Epithelial cell of proximal tubule (primary cell): ENCODE results near the gene UBE3C. TPM values are rescaled to one million over a fixed set of nuclear protein-coding genes. Genes with fewer than 3 reads are reported as not detected.

ENCODE experiments used
- DNase-seq: peaks from one replicate; pipeline ENCODE4 v3.0.0-alpha.2; 2011; ENCODE audit warnings: low read depth
- H3K4me3 ChIP-seq: 2 replicates; pipeline ENCODE4 v1.5.1; 2011; ENCODE audit warnings: low read depth, mild to moderate bottlenecking, low read length
- total RNA-seq: library from RNA; depleted of rRNA; stranded (reverse); fragments of >200 nt; gene quantifications from 2 replicates; pipeline ENCODE4 v1.2.3, GENCODE V29; 2015
- TF ChIP-seq, protein P1 (sequence below): conservative IDR thresholded peaks from 2 replicates; pipeline ENCODE4 v1.5.1; 2012; ENCODE audit warnings: low read depth, mild to moderate bottlenecking, low read length

Gene UBE3C
- total RNA-seq, 1 donor from 2014 or later, result 42.3 TPM

DNA sequence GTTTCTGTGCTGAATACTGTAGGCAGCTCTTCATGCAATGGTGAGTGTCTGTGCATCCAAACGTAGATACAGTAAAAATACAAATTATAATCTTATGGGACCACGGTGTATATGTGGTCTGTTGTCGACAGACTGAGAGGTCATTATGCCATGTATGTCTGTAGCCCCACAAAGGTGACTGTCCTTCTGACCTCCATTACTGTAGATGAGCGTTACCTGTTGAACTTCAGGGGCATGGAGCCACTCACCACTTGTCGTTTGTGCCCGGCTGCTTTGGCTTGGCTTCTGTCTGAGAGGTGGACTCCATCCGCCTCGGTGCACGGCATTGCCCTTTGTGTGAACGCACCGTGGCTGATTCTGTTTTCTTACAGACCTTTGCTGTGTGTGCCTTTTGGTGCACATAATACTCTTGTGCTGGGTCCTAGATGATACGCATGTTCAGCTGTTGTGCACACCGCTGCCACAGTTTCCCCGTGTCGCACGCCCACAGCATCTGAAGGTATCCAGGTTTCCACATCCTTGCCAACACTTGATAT lies 2.9 kb downstream of the UBE3C start:
- TF ChIP-seq, protein P1, sequence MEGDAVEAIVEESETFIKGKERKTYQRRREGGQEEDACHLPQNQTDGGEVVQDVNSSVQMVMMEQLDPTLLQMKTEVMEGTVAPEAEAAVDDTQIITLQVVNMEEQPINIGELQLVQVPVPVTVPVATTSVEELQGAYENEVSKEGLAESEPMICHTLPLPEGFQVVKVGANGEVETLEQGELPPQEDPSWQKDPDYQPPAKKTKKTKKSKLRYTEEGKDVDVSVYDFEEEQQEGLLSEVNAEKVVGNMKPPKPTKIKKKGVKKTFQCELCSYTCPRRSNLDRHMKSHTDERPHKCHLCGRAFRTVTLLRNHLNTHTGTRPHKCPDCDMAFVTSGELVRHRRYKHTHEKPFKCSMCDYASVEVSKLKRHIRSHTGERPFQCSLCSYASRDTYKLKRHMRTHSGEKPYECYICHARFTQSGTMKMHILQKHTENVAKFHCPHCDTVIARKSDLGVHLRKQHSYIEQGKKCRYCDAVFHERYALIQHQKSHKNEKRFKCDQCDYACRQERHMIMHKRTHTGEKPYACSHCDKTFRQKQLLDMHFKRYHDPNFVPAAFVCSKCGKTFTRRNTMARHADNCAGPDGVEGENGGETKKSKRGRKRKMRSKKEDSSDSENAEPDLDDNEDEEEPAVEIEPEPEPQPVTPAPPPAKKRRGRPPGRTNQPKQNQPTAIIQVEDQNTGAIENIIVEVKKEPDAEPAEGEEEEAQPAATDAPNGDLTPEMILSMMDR, result no peak
- DNase-seq, result no peak
- H3K4me3 ChIP-seq, result no peak overlapping the region

DNA sequence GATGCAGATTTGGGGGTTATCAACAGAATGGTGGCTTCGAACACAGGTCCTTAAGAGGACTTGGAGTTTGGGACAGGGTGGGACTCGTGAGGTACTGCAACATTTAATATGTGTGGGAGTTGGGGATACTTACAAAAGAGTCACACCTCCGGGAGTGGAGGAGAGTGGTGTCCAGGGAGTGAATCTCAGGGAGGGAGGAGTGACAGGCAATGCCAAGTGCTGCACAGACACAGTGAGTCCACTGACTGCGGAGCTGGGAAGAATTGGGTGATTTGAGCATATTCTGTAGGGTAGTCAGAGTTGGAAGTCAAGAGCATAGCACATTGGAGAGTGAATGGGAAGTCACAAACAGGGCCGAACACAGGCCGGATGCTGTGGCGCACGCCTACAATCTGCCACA lies 5.1 kb downstream of the UBE3C start:
- H3K4me3 ChIP-seq, result no peak overlapping the region

DNA sequence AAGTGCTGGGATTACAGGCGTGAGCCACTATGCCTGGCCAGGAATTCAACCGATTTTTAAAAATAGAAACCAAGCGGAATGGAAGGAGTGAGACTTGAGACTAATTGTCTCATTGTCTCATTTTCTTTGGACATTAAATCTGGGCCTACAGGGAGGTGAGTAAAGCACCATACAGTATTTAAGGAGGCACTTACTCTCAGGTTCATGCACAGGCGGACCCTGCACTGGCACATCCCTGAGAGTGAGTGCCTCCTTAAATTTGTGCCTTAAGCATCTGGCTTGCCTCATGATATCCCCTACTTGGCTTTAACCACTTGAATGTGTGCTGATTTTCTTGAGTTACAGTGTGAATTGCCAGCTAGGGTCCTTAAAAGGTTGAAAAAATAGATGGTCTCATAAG lies 10.6 kb downstream of the UBE3C start:
- no peak overlapping the region for H3K4me3 ChIP-seq
- DNase-seq, result no peak
- TF ChIP-seq, protein P1, result no peak

More for the DNA sequence above, 5.1 kb downstream of the UBE3C start:
- no peak for DNase-seq
- TF ChIP-seq, protein P1, result no peak

DNA sequence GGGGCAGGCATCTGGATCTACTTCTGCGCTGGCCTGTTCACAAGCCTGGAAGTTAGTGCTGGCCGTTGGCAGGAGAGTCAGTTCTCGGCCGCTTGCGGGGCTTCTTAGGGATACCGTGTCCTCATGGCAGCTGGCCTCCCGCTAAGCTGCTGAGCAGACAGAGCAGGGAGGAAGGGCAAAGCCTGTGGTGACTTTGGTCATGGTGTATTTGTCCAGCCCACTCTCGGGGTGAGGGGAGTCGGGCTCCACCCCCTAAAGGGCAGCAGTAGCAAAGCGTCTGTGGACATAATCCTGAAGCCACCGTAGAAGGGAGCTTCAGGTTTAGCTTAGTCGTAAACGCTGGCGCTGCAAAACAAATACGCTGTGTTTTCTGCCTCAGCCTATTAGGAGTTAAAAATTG lies 12.2 kb downstream of the UBE3C start:
- no peak overlapping the region for H3K4me3 ChIP-seq
- DNase-seq, result no peak
- TF ChIP-seq, protein P1, result no peak

DNA sequence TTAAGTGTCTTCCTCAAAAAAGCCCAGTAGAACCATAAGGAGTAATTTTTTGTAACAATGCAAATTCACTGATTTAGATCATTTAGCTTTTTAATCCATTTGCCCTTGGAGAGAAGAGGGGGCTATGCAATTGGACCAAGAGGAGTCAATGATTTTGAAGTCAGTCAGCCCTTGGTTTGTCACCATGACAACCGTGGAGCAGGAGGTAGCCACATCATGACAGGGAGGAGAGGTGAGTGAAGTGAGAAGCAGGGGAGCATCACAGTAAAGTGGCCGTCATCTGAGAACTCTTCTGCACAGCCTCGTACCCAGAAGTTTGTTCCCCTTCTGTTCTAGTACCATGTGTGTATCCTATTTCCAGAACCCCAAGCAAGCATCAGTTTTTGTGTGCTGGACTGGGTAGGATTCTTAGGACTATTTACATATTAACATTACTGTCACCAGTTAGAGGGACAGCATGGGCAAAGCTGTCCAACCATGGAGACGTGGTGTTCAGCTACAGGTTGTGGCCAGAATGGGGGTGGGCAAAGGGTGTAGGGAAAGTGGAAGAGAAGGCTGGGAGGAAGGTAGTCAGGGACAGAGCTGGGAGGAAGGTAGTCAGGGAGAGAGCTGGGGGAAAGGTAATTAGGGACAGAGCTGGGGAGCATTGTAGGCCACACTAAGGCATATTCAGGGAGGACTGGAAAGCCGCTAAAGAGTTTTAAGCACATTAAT lies 13.1 kb downstream of the UBE3C start:
- TF ChIP-seq, protein P1, result no peak
- no peak for DNase-seq
- H3K4me3 ChIP-seq, result no peak overlapping the region

DNA sequence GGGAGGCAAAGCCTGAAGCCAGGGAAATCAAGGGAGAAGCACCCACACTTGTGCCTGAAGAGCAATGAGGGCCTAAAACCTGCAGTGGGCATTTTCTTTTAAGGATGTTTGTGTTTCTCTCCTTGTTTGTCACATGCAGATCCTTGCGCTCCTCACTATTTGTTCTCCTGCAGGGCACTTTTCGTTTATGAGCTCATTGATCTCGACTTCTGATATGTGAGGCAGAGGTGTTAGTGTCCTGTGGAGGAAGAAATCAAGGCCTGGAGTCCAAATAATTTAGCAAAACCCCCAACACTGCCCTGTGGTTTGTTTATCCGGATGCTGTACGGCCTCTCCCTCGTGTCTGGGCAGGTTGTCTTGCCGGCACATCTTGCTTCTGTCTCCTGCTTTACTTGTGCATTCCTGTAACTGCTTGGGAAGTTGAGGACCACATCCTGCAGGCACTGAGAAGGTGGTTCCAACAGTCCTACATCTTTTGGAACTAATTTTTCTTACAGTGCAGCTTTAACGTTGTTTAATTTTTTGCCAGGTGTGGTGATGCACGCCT lies 13.7 kb downstream of the UBE3C start:
- TF ChIP-seq, protein P1, result no peak
- H3K4me3 ChIP-seq, result no peak overlapping the region
- no peak for DNase-seq

DNA sequence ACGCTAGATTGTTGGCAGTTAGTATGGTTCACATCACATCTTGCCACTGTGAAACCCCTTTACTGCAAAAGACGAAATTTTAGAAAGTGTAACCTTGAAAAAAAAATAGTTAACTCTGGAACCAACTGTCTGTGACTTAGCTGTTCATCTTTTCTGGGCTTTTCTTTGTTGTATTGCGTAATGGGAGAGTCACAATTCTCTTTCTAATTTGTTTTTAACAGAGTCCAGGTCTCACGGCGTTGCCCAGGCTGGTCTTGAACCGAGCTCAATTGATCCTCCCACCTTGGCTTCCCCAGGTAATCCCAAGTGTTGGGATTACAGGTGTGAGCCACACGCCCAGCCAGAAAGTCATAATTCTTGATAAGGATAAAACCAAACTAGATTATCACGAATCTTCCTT lies 14.5 kb downstream of the UBE3C start:
- H3K4me3 ChIP-seq, result no peak overlapping the region
- TF ChIP-seq, protein P1, result no peak
- DNase-seq, result no peak
